ENCODE measurements around the gene RBPJ.

Gene RBPJ

GRCh38 chr4:26273616-26273980 lies 47.2 kb upstream of the RBPJ start:
- Histone ChIP-seq H3K9me3 (ENCODE audit: insufficient read depth, low read depth, low read length) (no peaks in the 10 kb centered on the region), H3K36me3 (ENCODE audit: insufficient read depth, low read length) (no peaks in the 10 kb centered on the region), H3K79me2 (ENCODE audit: insufficient read depth, low read length) (no peaks in the 10 kb centered on the region), H3K4me1 (ENCODE audit: insufficient read depth, low read length, poor library complexity, severe bottlenecking) (peaks cover 14% of the 10 kb centered on the region), H3K4me3 (ENCODE audit: low read length, poor library complexity, severe bottlenecking) (no peak overlapping the region), H3F3A (ENCODE audit: low read depth) (no peaks in the 10 kb centered on the region), H3K27me3 (ENCODE audit: insufficient read depth, low read length, poor library complexity, severe bottlenecking) (no peaks in the 10 kb centered on the region), H3K9me2 (replicated peaks; ENCODE audit: low read depth, low read length) (no peaks in the 10 kb centered on the region), H3K4me2 (ENCODE audit: low read depth, low read length, poor library complexity, severe bottlenecking) (peak overlapping the region; percentile 50), H4K20me1 (ENCODE audit: insufficient read depth, low read length, poor library complexity, severe bottlenecking) (no peaks in the 10 kb centered on the region), H2AFZ (ENCODE audit: low read length) (peak overlapping the region; percentile 74), H3K9ac (ENCODE audit: low read depth, low read length, poor library complexity, severe bottlenecking) (no peak overlapping the region)
- TF ChIP-seq CTCF (conservative IDR thresholded peaks at IDR 0.05; ENCODE audit: low read length) (no peak), EZH2phosphoT487 (IDR thresholded peaks at IDR 0.05; ENCODE audit: borderline replicate concordance) (no peak)

- Histone ChIP-seq H3K4me2 (ENCODE audit: low read depth, low read length, poor library complexity, severe bottlenecking) (no peak overlapping the region), H3K4me1 (ENCODE audit: insufficient read depth, low read length, poor library complexity, severe bottlenecking) (peaks cover 14% of the 10 kb centered on the region), H3K9me2 (replicated peaks; ENCODE audit: low read depth, low read length) (no peaks in the 10 kb centered on the region), H3K9me3 (ENCODE audit: insufficient read depth, low read depth, low read length) (no peaks in the 10 kb centered on the region), H3K9ac (ENCODE audit: low read depth, low read length, poor library complexity, severe bottlenecking) (no peak overlapping the region), H4K20me1 (ENCODE audit: insufficient read depth, low read length, poor library complexity, severe bottlenecking) (no peaks in the 10 kb centered on the region), H3K79me2 (ENCODE audit: insufficient read depth, low read length) (no peaks in the 10 kb centered on the region), H3K36me3 (ENCODE audit: insufficient read depth, low read length) (no peaks in the 10 kb centered on the region), H3F3A (ENCODE audit: low read depth) (no peaks in the 10 kb centered on the region), H3K4me3 (ENCODE audit: low read length, poor library complexity, severe bottlenecking) (no peak overlapping the region), H2AFZ (ENCODE audit: low read length) (no peak overlapping the region), H3K27me3 (ENCODE audit: insufficient read depth, low read length, poor library complexity, severe bottlenecking) (no peaks in the 10 kb centered on the region)
- TF ChIP-seq EZH2phosphoT487 (IDR thresholded peaks at IDR 0.05; ENCODE audit: borderline replicate concordance) (no peak), CTCF (conservative IDR thresholded peaks at IDR 0.05; ENCODE audit: low read length) (no peak)
Measured at GRCh38 chr4:26275281-26275680, 45.5 kb upstream of the RBPJ start.

DNA sequence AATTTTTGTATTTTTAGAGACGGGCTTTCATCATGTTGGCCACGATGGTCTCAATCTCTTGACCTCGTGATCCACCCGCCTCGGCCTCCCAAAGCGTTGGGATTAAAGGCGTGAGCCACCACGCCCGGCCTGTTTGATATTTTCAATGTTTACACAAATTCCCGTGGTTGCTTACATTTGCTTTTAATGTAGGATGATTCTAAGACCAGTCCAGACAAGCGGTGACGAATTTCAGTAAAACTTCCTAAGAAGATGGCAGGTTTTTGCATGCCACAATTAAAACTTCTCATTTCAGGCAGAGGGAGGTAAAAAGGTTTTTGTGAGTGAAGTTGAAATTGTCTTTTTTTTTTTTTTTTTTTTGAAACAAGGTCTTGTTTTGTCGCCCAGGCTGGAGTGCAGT lies 41.4 kb upstream of the RBPJ start:
- no peaks in the 10 kb centered on the region for H3F3A ChIP-seq (ENCODE audit: low read depth)
- H3K36me3 ChIP-seq (ENCODE audit: insufficient read depth, low read length), result no peaks in the 10 kb centered on the region
- no peak overlapping the region for H2AFZ ChIP-seq (ENCODE audit: low read length)
- no peak overlapping the region for H3K4me3 ChIP-seq (ENCODE audit: low read length, poor library complexity, severe bottlenecking)
- no peaks in the 10 kb centered on the region for H4K20me1 ChIP-seq (ENCODE audit: insufficient read depth, low read length, poor library complexity, severe bottlenecking)
- no peak overlapping the region for H3K4me2 ChIP-seq (ENCODE audit: low read depth, low read length, poor library complexity, severe bottlenecking)
- TF ChIP-seq CTCF (conservative IDR thresholded peaks at IDR 0.05; ENCODE audit: low read length) (no peak), EZH2phosphoT487 (IDR thresholded peaks at IDR 0.05; ENCODE audit: borderline replicate concordance) (no peak)
- no peaks in the 10 kb centered on the region for H3K27me3 ChIP-seq (ENCODE audit: insufficient read depth, low read length, poor library complexity, severe bottlenecking)
- no peaks in the 10 kb centered on the region for H3K9me3 ChIP-seq (ENCODE audit: insufficient read depth, low read depth, low read length)
- no peaks in the 10 kb centered on the region for H3K9me2 ChIP-seq (replicated peaks; ENCODE audit: low read depth, low read length)
- H3K4me1 ChIP-seq (ENCODE audit: insufficient read depth, low read length, poor library complexity, severe bottlenecking), result no peaks in the 10 kb centered on the region
- H3K9ac ChIP-seq (ENCODE audit: low read depth, low read length, poor library complexity, severe bottlenecking), result no peak overlapping the region
- H3K79me2 ChIP-seq (ENCODE audit: insufficient read depth, low read length), result no peaks in the 10 kb centered on the region

Measured in Loucy (cell line).